SKM-1 treated with dmso at 0.1 percent for 144 hours (cell line): ENCODE results near the gene SVIL.
"Not testable (repeated sequence)": the region's sequence is repeated elsewhere in the genome, so short reads cannot be mapped to it uniquely, and the experiment has no call there.

Experiments
- DNase-seq: peaks from one replicate; lab custom pipeline; 2025; ENCODE audit not compliant: unreplicated experiment; lab: John Stamatoyannopoulos, UW

Gene SVIL

GRCh38 chr10:29546773-29547313 lies 87.9 kb downstream of the SVIL start:
- no peak for DNase-seq

GRCh38 chr10:29545122-29545521 lies 89.6 kb downstream of the SVIL start:
- DNase-seq = no peak

- DNase-seq = no peak
Observed at GRCh38 chr10:29543715-29544114, 91.1 kb downstream of the SVIL start.

- DNase-seq = no peak
Observed at GRCh38 chr10:29542723-29543122, 92.0 kb downstream of the SVIL start.

GRCh38 chr10:29541422-29542210 lies 93.2 kb downstream of the SVIL start:
- no peak for DNase-seq

- no peak for DNase-seq
Observed at GRCh38 chr10:29540016-29540415, 94.8 kb downstream of the SVIL start.

- no peak for DNase-seq
Observed at GRCh38 chr10:29539412-29539811, 95.4 kb downstream of the SVIL start.

- DNase-seq = no peak
Observed at GRCh38 chr10:29537799-29538198, 97.0 kb downstream of the SVIL start.

- not testable (repeated sequence) for DNase-seq
Observed at GRCh38 chr10:29536691-29537090, 98.1 kb downstream of the SVIL start.

GRCh38 chr10:29535778-29536453 lies 98.9 kb downstream of the SVIL start:
- no peak for DNase-seq

GRCh38 chr10:29535012-29535777 lies 99.6 kb downstream of the SVIL start:
- DNase-seq = no peak

- DNase-seq = no peak
Observed at GRCh38 chr10:29534590-29534989, 100.2 kb downstream of the SVIL start.

- no peak for DNase-seq
Observed at GRCh38 chr10:29533696-29534285, 101.0 kb downstream of the SVIL start.

GRCh38 chr10:29533046-29533445 lies 101.7 kb downstream of the SVIL start:
- no peak for DNase-seq

- no peak for DNase-seq
Observed at GRCh38 chr10:29532256-29532878, 102.4 kb downstream of the SVIL start.

- no peak for DNase-seq
Observed at GRCh38 chr10:29530112-29530976, 104.4 kb downstream of the SVIL start.

GRCh38 chr10:29529146-29529545 lies 105.6 kb downstream of the SVIL start:
- DNase-seq = no peak

- no peak for DNase-seq
Observed at GRCh38 chr10:29525762-29526161, 109.0 kb downstream of the SVIL start.

GRCh38 chr10:29524720-29525119 lies 110.1 kb downstream of the SVIL start:
- DNase-seq = no peak

- no peak for DNase-seq
Observed at GRCh38 chr10:29524294-29524693, 110.5 kb downstream of the SVIL start.
